Ecto neural progenitor cell (in vitro differentiated cells): Measurements from ENCODE around the gene GPX3.

Source experiments
- DNase-seq: peaks from one replicate; pipeline ENCODE4 v3.0.0-alpha.2; 2018; ENCODE audit warnings: low spot score

GPX3 gene

GRCh38 chr5:151020304-151021110, at the start of gene GPX3:
Gene GPX3, plus strand, starts transcription at chr5:151020591. Its CDS starts 64 bp downstream, at chr5:151020655.
- peak; percentile 93 for DNase-seq

GRCh38 chr5:150978590-150978989, 41.8 kb upstream of the GPX3 start:
- no peak for DNase-seq

GRCh38 chr5:150987746-150988145, 32.6 kb upstream of the GPX3 start:
- DNase-seq: no peak

- no peak for DNase-seq
Observed at GRCh38 chr5:150989695-150990094, 30.7 kb upstream of the GPX3 start.

- DNase-seq: no peak
Observed at GRCh38 chr5:150992705-150993104, 27.7 kb upstream of the GPX3 start.

GRCh38 chr5:150993422-150993821, 27.0 kb upstream of the GPX3 start:
- no peak for DNase-seq

- no peak for DNase-seq
Observed at GRCh38 chr5:150993826-150994412, 26.5 kb upstream of the GPX3 start.

GRCh38 chr5:150999704-151000442, 20.5 kb upstream of the GPX3 start:
- peak; percentile 13 for DNase-seq

GRCh38 chr5:151001436-151001835, 19.0 kb upstream of the GPX3 start:
- DNase-seq: peak; percentile 19

- DNase-seq: peak; percentile 47
Observed at GRCh38 chr5:151002250-151002649, 18.1 kb upstream of the GPX3 start.

- peak; percentile 29 for DNase-seq
Observed at GRCh38 chr5:151002681-151003502, 17.5 kb upstream of the GPX3 start.

GRCh38 chr5:151003503-151003860, 16.9 kb upstream of the GPX3 start:
- no peak for DNase-seq

GRCh38 chr5:151004499-151004898, 15.9 kb upstream of the GPX3 start:
- DNase-seq: no peak

GRCh38 chr5:151005187-151005949, 15.0 kb upstream of the GPX3 start:
- DNase-seq: no peak

GRCh38 chr5:151005950-151006576, 14.3 kb upstream of the GPX3 start:
- DNase-seq: no peak

GRCh38 chr5:151006704-151007334, 13.6 kb upstream of the GPX3 start:
- DNase-seq: no peak

GRCh38 chr5:151007430-151008209, 12.8 kb upstream of the GPX3 start:
- DNase-seq: no peak

GRCh38 chr5:151008210-151008491, 12.2 kb upstream of the GPX3 start:
- no peak for DNase-seq

- DNase-seq: no peak
Observed at GRCh38 chr5:151008906-151009305, 11.5 kb upstream of the GPX3 start.

- no peak for DNase-seq
Observed at GRCh38 chr5:151012862-151013261, 7.5 kb upstream of the GPX3 start.
